Measurements from ENCODE around the gene ANTXR1. TPM values are rescaled to one million over a fixed set of nuclear protein-coding genes. Genes with fewer than 3 reads are reported as not detected.

The ANTXR1 gene
- total and polyA plus RNA-seq, 2 donors (not counting 3 experiments of a cell fraction or from before 2014, with no cell fraction given) = 4.2 to 17.3 TPM

GRCh38 chr2:69089266-69089665 is 76.3 kb downstream of the ANTXR1 start:
- H3K4me2 ChIP-seq (ENCODE audit: insufficient read depth, low read length) = no peak overlapping the region

More at GRCh38 chr2:69089266-69089665, 76.3 kb downstream of the ANTXR1 start:
- H3K27ac ChIP-seq (ENCODE audit: insufficient read depth, low read depth, low read length) = no peak overlapping the region
- no peak for FAIRE-seq
- H3K9me1 ChIP-seq (replicated peaks; ENCODE audit: control insufficient read depth, extremely low read depth, insufficient read depth, low read length) = no peaks in the 10 kb centered on the region
- H3K27me3 ChIP-seq (ENCODE audit: control insufficient read depth in 2 of 2, insufficient read depth in 2 of 2, low read length in 2 of 2) = no peaks in the 10 kb centered on the region
- intact Hi-C loops (cut with micrococcal nuclease) (no loop called here), dilution Hi-C loops (cut with MboI; ENCODE audit: extremely low pct_ligation_motif_present, low sequenced_read_pairs) (no loop called here)
- H4K20me1 ChIP-seq (replicated peaks; ENCODE audit: control insufficient read depth, extremely low read depth, insufficient read depth, low read length) = no peaks in the 10 kb centered on the region
- H3K79me2 ChIP-seq (ENCODE audit: control insufficient read depth, insufficient read depth, low read length) = no peaks in the 10 kb centered on the region
- ChIA-PET POLR2A (no interaction called here), CTCF (interaction anchor here (1.0 to 1.9 kb wide), 3 partner anchors 9 to 14 kb away, joined by 3 to 5 read pairs (median 3); no protein-coding TSS in a partner anchor)
- H3K4me3 ChIP-seq (replicated peaks in 1 of 3; ENCODE audit: insufficient read depth in 1 of 3, low read depth in 1 of 3, low read length in 3 of 3) = no peak overlapping the region
- no peak for DNase-seq (ENCODE audit: low read depth, low spot score)
- BruUV-seq (replicated peaks) = no TSS peak
- no peak overlapping the region for H3K9ac ChIP-seq (replicated peaks; ENCODE audit: extremely low read depth, insufficient read depth, low read length)
- H3K9me3 ChIP-seq (replicated peaks; ENCODE audit: control insufficient read depth, insufficient read depth, low read length) = no peaks in the 10 kb centered on the region
- H3K4me1 ChIP-seq (ENCODE audit: control insufficient read depth, extremely low read depth, insufficient read depth, low read length) = no peaks in the 10 kb centered on the region
- TF ChIP-seq MYC (IDR thresholded peaks at IDR 0.05; ENCODE audit: low read depth, low read length) (no peak), MAX (IDR thresholded peaks at IDR 0.05; ENCODE audit: insufficient read depth, insufficient read length) (no peak), FOS (IDR thresholded peaks at IDR 0.05; ENCODE audit: borderline replicate concordance, insufficient read depth, low read length) (no peak), GATA2 (IDR thresholded peaks at IDR 0.05; ENCODE audit: insufficient read depth, insufficient read length, low read depth, low read length) (no peak), CTCF (IDR thresholded peaks at IDR 0.05; ENCODE audit: extremely low read depth in 1 of 2, insufficient read depth in 1 of 2, low read depth in 1 of 2, low read length in 2 of 2) (no peak), POLR2A (IDR thresholded peaks at IDR 0.05; ENCODE audit: low read depth, low read length) (no peak), EZH2 (IDR thresholded peaks at IDR 0.05; ENCODE audit: borderline replicate concordance, low read depth, low read length, severe bottlenecking) (no peak), POLR2AphosphoS5 (IDR thresholded peaks at IDR 0.05; ENCODE audit: insufficient read depth, low read depth, low read length) (no peak), JUN (IDR thresholded peaks at IDR 0.05; ENCODE audit: borderline replicate concordance, insufficient read depth, insufficient read length, low read depth) (no peak)
- H2AFZ ChIP-seq (ENCODE audit: low read depth, low read length) = no peak overlapping the region
- H3K36me3 ChIP-seq (ENCODE audit: control insufficient read depth in 2 of 2, extremely low read depth in 1 of 2, insufficient read depth in 2 of 2, low read length in 2 of 2) = no peaks in the 10 kb centered on the region
